Panc1 (cell line): ENCODE results near the gene TFF3.

Source experiments
- CTCF ChIP-seq: fragments of 450-650 bp; IDR thresholded peaks from 2 replicates; pipeline ENCODE4 v1.5.1; 2017; ENCODE audit warnings: mild to moderate bottlenecking
- POLR2AphosphoS5 ChIP-seq: IDR thresholded peaks from 2 replicates; pipeline ENCODE4 v1.6.1; 2012; ENCODE audit warnings: mild to moderate bottlenecking, low read depth, low read length, moderate library complexity

- no peak for TF ChIP-seq CTCF
- no peak for TF ChIP-seq POLR2AphosphoS5
Observed at GRCh38 chr21:42348762-42349161, 33.6 kb upstream of the TFF3 start.
